Left colon (tissue), 2 donors: ENCODE measurements around the gene RGS1. TPM values are rescaled to one million over a fixed set of nuclear protein-coding genes. Genes with fewer than 3 reads are reported as not detected.

Experiments
- ATAC-seq: fragments of 200-7000 bp; cut with Tn5 transposase; one replicate; pipeline ENCODE4 v1.9.1; 2020; ENCODE audit warnings: mild to moderate bottlenecking, moderate library complexity
- DNase-seq, 2 donors: peaks; one replicate each; pipeline ENCODE4 v3.0.0-alpha.2; 2020
- intact Hi-C, 2 donors: fragments of 100-400 bp; cut with DNase I in 1 of 2; cut with micrococcal nuclease in 1 of 2; formaldehyde crosslinking; loops; one replicate each; pipeline versions ENCODE4 v1.11.2 to v1.14.0; 2022; cut with DNase I, micrococcal nuclease
- total RNA-seq, 2 donors: library from RNA; stranded (reverse); fragmentation: NEBNext Ultra II Directional; extraction: Animal tissue kit (Norgen Biotek cat#: 25700); gene quantifications; one replicate each; pipeline ENCODE4 v1.2.1, GENCODE V29; 2021
- donor health status: DM: no; HTN: no; CAD: no.
- donor health status: DM: yes; HTN: yes; CAD: no.

Gene RGS1
- total RNA-seq, 2 donors from 2014 or later: 11.0 to 27.1 TPM

GRCh38 chr1:192550922-192551534, 24.5 kb upstream of the RGS1 start:
- DNase-seq: no peak
- intact Hi-C loops: no loop called here
- no peak for ATAC-seq

GRCh38 chr1:192552760-192553191, 22.8 kb upstream of the RGS1 start:
- no peak for DNase-seq
- no peak for ATAC-seq
- intact Hi-C loops: no loop called here

- intact Hi-C loops: no loop called here
- ATAC-seq: no peak
- no peak for DNase-seq
These were observed 21.8 kb upstream of the RGS1 start for GRCh38 chr1:192553741-192554140.

GRCh38 chr1:192554904-192555303, 20.7 kb upstream of the RGS1 start:
- intact Hi-C loops: no loop called here
- no peak for ATAC-seq
- DNase-seq: no peak

- intact Hi-C loops: no loop called here
- DNase-seq (no peak), ATAC-seq (no peak)
These were observed 20.2 kb upstream of the RGS1 start for GRCh38 chr1:192555399-192555798.

- intact Hi-C loops: no loop called here
- DNase-seq: no peak
- no peak for ATAC-seq
These were observed 17.6 kb upstream of the RGS1 start for GRCh38 chr1:192557841-192558595.

GRCh38 chr1:192559115-192560006, 16.2 kb upstream of the RGS1 start:
- ATAC-seq (no peak), DNase-seq (no peak)
- intact Hi-C loops: no loop called here

GRCh38 chr1:192561301-192561700, 14.3 kb upstream of the RGS1 start:
- intact Hi-C loops: no loop called here
- DNase-seq (no peak), ATAC-seq (no peak)

GRCh38 chr1:192563129-192563528, 12.4 kb upstream of the RGS1 start:
- intact Hi-C loops: no loop called here
- DNase-seq (no peak), ATAC-seq (no peak)

GRCh38 chr1:192564099-192564498, 11.5 kb upstream of the RGS1 start:
- intact Hi-C loops: no loop called here
- ATAC-seq (no peak), DNase-seq (no peak)

GRCh38 chr1:192565946-192566345, 9.6 kb upstream of the RGS1 start:
- intact Hi-C loops: no loop called here
- ATAC-seq: no peak
- no peak for DNase-seq

GRCh38 chr1:192566657-192567056, 8.9 kb upstream of the RGS1 start:
- ATAC-seq (no peak), DNase-seq (no peak)
- intact Hi-C loops: no loop called here

- no peak for DNase-seq
- intact Hi-C loops: no loop called here
- ATAC-seq: no peak
These were observed 7.5 kb upstream of the RGS1 start for GRCh38 chr1:192568063-192568462.

GRCh38 chr1:192571668-192572067, 3.9 kb upstream of the RGS1 start:
- ATAC-seq (no peak), DNase-seq (no peak)
- intact Hi-C loops: no loop called here

- intact Hi-C loops: no loop called here
- ATAC-seq (no peak), DNase-seq (no peak)
These were observed 2.1 kb upstream of the RGS1 start for GRCh38 chr1:192573499-192573898.

GRCh38 chr1:192574073-192574472, 1.5 kb upstream of the RGS1 start:
- ATAC-seq (no peak), DNase-seq (no peak)
- intact Hi-C loops: no loop called here

GRCh38 chr1:192576190-192577144, 894 bp downstream of the RGS1 start:
- ATAC-seq (no peak), DNase-seq (no peak)
- intact Hi-C loops: no loop called here
